Astrocyte (in vitro differentiated cells and primary cell): Measurements from ENCODE around the gene PTGER4.

Experiments used
- CTCF ChIP-seq: IDR thresholded peaks from 2 replicates; pipeline ENCODE4 v1.5.1; 2011; ENCODE audit warnings: low read depth, mild to moderate bottlenecking, inconsistent platforms, low read length, moderate library complexity; ENCODE audit not compliant: insufficient read depth
- EZH2 ChIP-seq: IDR thresholded peaks from 2 replicates; pipeline ENCODE4 v1.6.1; 2012; ENCODE audit warnings: mild to moderate bottlenecking, low read length, inconsistent platforms; ENCODE audit not compliant: insufficient read depth

- TF ChIP-seq EZH2 (no peak), CTCF (no peak)
These were observed 54.3 kb downstream of the PTGER4 start for GRCh38 chr5:40733879-40734563.
